Measurements from ENCODE around the gene NKX2-2. TPM values are rescaled to one million over a fixed set of nuclear protein-coding genes. Genes with fewer than 3 reads are reported as not detected.

The NKX2-2 gene
- total RNA-seq, 1 experiment from 2014 or later: not detected

GRCh38 chr20:21499641-21500040 lies 14.2 kb downstream of the NKX2-2 start:
- Histone ChIP-seq H3K4me1 (no peaks in the 10 kb centered on the region), H3K36me3 (ENCODE audit: control insufficient read depth, insufficient read depth, low read length) (no peaks in the 10 kb centered on the region), H3K4me3 (ENCODE audit: low read depth, low read length) (no peak overlapping the region), H3K9me3 (no peaks in the 10 kb centered on the region), H3K27me3 (replicated peaks; ENCODE audit: control insufficient read depth, insufficient read depth, low read length) (no peaks in the 10 kb centered on the region)
- BruUV-seq (replicated peaks): no TSS peak
- intact Hi-C loops (cut with micrococcal nuclease; ENCODE audit: unreplicated experiment): no loop called here
- ChIA-PET POLR2A (no interaction called here), CTCF (no interaction called here)
- Mint-ChIP-seq H3K4me3 (ENCODE audit: unreplicated experiment) (no peak overlapping the region), H3K27me3 (ENCODE audit: insufficient read depth, unreplicated experiment) (peaks cover 5% of the 10 kb centered on the region), H3K9me3 (ENCODE audit: unreplicated experiment) (no peaks in the 10 kb centered on the region), H3K4me1 (ENCODE audit: low read depth, unreplicated experiment) (no peaks in the 10 kb centered on the region), H3K27ac (ENCODE audit: unreplicated experiment) (no peak overlapping the region), H3K36me3 (ENCODE audit: insufficient read depth, unreplicated experiment) (no peaks in the 10 kb centered on the region)
- TF ChIP-seq CTCF (IDR thresholded peaks at IDR 0.05; ENCODE audit: insufficient read depth in 1 of 2, low read depth in 1 of 2, low read length in 1 of 2, severe bottlenecking in 1 of 2, unreplicated experiment in 1 of 2): no peak
- DNase-seq: no peak

GRCh38 chr20:21498635-21499034 lies 15.2 kb downstream of the NKX2-2 start:
- H3K4me3 Mint-ChIP-seq (ENCODE audit: unreplicated experiment): no peak overlapping the region
- TF ChIP-seq CTCF (IDR thresholded peaks at IDR 0.05; ENCODE audit: insufficient read depth in 1 of 2, low read depth in 1 of 2, low read length in 1 of 2, severe bottlenecking in 1 of 2, unreplicated experiment in 1 of 2): no peak
- H3K27ac Mint-ChIP-seq (ENCODE audit: unreplicated experiment): no peak overlapping the region
- H3K9me3 Mint-ChIP-seq (ENCODE audit: unreplicated experiment): no peaks in the 10 kb centered on the region
- BruUV-seq (replicated peaks): no TSS peak
- H3K27me3 Mint-ChIP-seq (ENCODE audit: insufficient read depth, unreplicated experiment): peaks cover 5% of the 10 kb centered on the region
- H3K9me3 ChIP-seq: no peaks in the 10 kb centered on the region
- no peaks in the 10 kb centered on the region for H3K4me1 Mint-ChIP-seq (ENCODE audit: low read depth, unreplicated experiment)
- CTCF ChIA-PET: no interaction called here
- H3K27me3 ChIP-seq (replicated peaks; ENCODE audit: control insufficient read depth, insufficient read depth, low read length): no peaks in the 10 kb centered on the region
- H3K36me3 ChIP-seq (ENCODE audit: control insufficient read depth, insufficient read depth, low read length): no peaks in the 10 kb centered on the region
- no peak overlapping the region for H3K4me3 ChIP-seq (ENCODE audit: low read depth, low read length)
- H3K36me3 Mint-ChIP-seq (ENCODE audit: insufficient read depth, unreplicated experiment): no peaks in the 10 kb centered on the region
- no peak for DNase-seq
- intact Hi-C loops (cut with micrococcal nuclease; ENCODE audit: unreplicated experiment): no loop called here
- no peaks in the 10 kb centered on the region for H3K4me1 ChIP-seq
- POLR2A ChIA-PET: no interaction called here

GRCh38 chr20:21498195-21498594 lies 15.7 kb downstream of the NKX2-2 start:
- no peaks in the 10 kb centered on the region for H3K36me3 Mint-ChIP-seq (ENCODE audit: insufficient read depth, unreplicated experiment)
- Histone ChIP-seq H3K27me3 (replicated peaks; ENCODE audit: control insufficient read depth, insufficient read depth, low read length) (no peaks in the 10 kb centered on the region), H3K9me3 (no peaks in the 10 kb centered on the region), H3K36me3 (ENCODE audit: control insufficient read depth, insufficient read depth, low read length) (no peaks in the 10 kb centered on the region), H3K4me3 (ENCODE audit: low read depth, low read length) (no peak overlapping the region), H3K4me1 (no peaks in the 10 kb centered on the region)
- BruUV-seq (replicated peaks): no TSS peak
- no peaks in the 10 kb centered on the region for H3K9me3 Mint-ChIP-seq (ENCODE audit: unreplicated experiment)
- CTCF ChIA-PET: no interaction called here
- TF ChIP-seq CTCF (IDR thresholded peaks at IDR 0.05; ENCODE audit: insufficient read depth in 1 of 2, low read depth in 1 of 2, low read length in 1 of 2, severe bottlenecking in 1 of 2, unreplicated experiment in 1 of 2): no peak
- H3K27me3 Mint-ChIP-seq (ENCODE audit: insufficient read depth, unreplicated experiment): peaks cover 7% of the 10 kb centered on the region
- POLR2A ChIA-PET: no interaction called here
- H3K4me3 Mint-ChIP-seq (ENCODE audit: unreplicated experiment): no peak overlapping the region
- DNase-seq: no peak
- H3K4me1 Mint-ChIP-seq (ENCODE audit: low read depth, unreplicated experiment): no peaks in the 10 kb centered on the region
- intact Hi-C loops (cut with micrococcal nuclease; ENCODE audit: unreplicated experiment): no loop called here
- no peak overlapping the region for H3K27ac Mint-ChIP-seq (ENCODE audit: unreplicated experiment)
